Measurements from ENCODE around the gene NRL.

DNA sequence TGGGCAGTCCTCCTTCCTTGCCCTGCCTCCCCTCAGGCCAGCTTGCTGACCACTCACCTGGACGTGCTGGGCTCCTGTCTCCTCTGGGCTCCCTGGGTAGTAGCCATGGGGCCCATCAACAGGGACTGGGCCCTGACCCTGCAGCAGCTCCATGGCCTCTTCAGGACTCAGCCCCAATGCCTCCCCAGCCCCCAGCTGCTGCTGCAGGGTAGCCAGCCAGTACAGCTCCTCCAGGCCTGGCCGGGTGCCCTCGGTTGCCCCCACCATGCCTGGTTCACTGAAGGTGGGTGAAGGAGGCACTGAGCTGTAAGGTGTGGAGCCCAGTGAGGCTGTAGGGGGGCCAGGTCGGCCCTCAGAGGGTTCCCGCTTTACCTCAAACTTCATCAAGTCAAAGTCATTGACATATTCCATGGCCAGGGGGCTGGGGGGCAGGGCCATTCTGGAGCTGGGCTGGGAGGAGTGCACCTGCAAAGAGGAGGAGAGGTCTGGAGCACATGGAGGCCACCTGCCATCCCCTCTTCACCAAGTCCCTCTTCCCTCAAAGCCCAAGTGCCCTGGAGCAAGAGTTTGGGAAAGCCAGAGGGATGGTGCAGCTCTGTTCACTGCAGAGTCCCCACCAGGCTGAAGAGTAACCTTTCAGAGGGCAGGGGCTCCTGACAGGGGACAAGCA is 32.2 kb downstream of the NRL start:
- TF ChIP-seq, protein P1, sequence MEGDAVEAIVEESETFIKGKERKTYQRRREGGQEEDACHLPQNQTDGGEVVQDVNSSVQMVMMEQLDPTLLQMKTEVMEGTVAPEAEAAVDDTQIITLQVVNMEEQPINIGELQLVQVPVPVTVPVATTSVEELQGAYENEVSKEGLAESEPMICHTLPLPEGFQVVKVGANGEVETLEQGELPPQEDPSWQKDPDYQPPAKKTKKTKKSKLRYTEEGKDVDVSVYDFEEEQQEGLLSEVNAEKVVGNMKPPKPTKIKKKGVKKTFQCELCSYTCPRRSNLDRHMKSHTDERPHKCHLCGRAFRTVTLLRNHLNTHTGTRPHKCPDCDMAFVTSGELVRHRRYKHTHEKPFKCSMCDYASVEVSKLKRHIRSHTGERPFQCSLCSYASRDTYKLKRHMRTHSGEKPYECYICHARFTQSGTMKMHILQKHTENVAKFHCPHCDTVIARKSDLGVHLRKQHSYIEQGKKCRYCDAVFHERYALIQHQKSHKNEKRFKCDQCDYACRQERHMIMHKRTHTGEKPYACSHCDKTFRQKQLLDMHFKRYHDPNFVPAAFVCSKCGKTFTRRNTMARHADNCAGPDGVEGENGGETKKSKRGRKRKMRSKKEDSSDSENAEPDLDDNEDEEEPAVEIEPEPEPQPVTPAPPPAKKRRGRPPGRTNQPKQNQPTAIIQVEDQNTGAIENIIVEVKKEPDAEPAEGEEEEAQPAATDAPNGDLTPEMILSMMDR (IDR thresholded peaks at IDR 0.05; ENCODE audit: low read depth, low read length, missing input control), result no peak
- TF ChIP-seq TAF1 (conservative IDR thresholded peaks at IDR 0.05) (no peak), RAD21 (IDR thresholded peaks at IDR 0.05) (no peak), HNF4A (conservative IDR thresholded peaks at IDR 0.05) (no peak), JUND (IDR thresholded peaks at IDR 0.05) (no peak), MAX (IDR thresholded peaks at IDR 0.05) (no peak), REST (IDR thresholded peaks at IDR 0.05) (no peak), YY1 (IDR thresholded peaks at IDR 0.05) (no peak), SP1 (IDR thresholded peaks at IDR 0.05) (no peak), GABPA (IDR thresholded peaks at IDR 0.05 in 1 of 2, conservative IDR thresholded peaks at IDR 0.05 in 1 of 2) (no peak), EGR1 (IDR thresholded peaks at IDR 0.05; ENCODE audit: low read depth in 2 of 2) (no peak), RXRA (IDR thresholded peaks at IDR 0.05) (no peak), HNF4G (IDR thresholded peaks at IDR 0.05) (no peak)
